ENCODE data around the gene OR52E5.

OR52E5 gene

DNA sequence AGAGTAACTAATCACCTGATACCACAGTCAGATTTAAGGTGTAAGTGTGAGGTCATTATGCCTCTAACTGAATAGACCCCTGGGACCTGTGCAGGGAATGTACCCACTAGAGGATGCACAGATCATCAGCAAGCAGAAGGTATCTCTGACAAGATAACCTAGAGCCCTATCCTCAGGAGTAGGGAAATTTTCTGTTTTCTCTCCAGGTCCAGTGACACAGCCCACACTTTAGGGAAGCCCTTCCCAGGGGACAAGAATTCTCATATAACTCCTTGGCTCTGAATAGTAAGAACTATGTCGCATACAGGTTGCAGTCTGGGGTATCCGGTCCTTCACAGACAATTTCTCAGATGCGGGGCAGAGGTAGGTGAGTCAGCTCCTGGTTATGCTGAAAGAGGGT lies at the start of gene OR52E5:
TSS of gene OR52E5 (plus strand) at position 301 of the 400 bp plus-strand sequence. CDS start 7,569 bp downstream, outside the sequence.
- DNase-seq = no peak

DNA sequence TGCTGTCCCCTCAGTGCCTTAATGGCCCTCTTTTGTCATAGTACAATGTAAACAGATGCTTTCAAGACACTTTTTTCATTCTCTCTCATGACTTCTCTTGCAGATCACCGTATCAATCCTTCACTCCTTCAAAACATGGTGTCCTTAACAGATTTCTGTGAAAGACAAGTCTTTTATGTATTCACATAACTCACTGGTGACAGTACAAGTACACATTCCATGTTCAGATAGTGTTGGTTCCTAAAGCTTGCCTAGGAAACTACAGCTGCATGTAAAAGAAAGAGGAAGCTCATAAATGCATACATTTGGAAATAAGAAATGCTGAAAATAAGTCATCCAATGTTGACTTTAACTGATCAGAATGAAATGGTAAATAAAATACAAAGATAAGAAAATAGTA lies 46.3 kb upstream of the OR52E5 start:
- no peak for DNase-seq

DNA sequence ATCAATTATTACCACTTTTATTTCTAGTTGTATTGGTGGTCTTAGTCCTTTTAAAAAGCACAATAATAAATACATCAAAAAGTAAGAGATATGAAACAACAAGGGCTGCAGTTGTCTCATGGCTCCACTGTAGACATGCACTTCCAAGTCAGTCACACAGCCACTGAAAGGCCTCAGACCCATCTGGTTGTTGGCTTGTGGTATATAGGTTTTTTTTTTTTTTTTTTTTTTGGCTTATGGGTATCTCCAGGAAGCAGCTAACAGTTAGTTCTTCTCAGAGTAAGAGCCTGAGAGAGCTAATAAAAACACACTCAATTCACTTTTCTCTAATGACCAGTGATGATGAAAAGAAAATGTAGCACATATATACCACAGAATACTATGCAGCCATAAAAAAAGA lies 45.3 kb upstream of the OR52E5 start:
- DNase-seq = no peak

DNA sequence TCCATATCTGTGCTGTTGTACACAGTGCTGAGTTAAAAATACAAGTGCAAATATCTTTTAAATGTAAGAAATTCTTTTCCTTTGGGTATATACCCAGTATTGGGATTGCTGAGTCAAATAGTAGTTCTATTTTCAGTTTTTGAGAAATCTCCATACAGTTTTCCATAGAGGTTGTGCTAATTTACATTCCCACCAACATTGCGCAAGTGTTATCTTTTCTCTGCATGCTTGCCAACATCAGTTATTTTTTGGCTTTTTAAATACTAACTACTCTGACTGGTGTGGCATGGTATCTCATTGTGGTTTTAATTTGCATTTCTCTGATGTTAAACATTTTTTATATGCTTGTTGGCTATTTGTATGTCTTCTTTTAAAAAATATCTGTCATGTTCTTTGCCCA lies 42.0 kb upstream of the OR52E5 start:
- no peak for DNase-seq

DNA sequence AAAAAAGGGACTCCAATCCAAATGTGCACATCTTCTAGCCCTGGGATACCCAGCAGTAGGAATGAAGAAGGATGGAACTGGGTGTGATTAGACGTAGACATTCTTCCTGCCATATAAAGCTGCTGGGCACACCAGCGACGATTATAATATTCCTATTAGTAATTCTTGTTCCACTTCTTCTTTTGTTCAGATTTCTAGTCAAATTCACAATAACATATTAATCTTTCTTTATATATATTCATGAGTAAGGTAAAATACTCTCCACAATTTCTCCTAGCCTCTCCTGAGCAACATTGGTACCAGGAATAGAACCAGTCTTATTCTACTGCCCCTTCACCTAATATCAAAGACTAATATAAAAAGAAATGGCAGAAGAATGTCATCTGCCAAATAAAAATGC lies 35.4 kb upstream of the OR52E5 start, which contains the start of gene OR52E8:
TSS of gene OR52E8 (minus strand) at position 101 of the 400 bp plus-strand sequence. CDS start at position 101, 0 bp downstream.
- no peak for DNase-seq

DNA sequence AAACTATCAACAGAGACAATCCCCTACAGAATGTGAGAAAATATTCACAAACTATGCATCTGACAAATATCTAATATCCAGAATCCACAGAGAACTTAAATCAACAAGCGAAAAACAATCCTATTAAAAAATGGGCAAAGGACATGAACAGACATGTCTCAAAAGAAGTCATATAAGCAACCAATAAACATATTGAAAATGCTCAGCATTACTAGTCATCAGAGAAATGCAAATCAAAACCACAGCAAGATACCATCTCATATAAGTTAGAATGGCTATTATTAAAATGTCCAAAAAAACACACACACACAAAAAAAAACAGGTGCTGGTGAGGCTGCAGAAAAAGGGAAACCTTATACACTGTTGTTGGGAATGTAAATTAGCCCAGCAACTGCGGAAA lies 27.2 kb upstream of the OR52E5 start:
- no peak for DNase-seq

DNA sequence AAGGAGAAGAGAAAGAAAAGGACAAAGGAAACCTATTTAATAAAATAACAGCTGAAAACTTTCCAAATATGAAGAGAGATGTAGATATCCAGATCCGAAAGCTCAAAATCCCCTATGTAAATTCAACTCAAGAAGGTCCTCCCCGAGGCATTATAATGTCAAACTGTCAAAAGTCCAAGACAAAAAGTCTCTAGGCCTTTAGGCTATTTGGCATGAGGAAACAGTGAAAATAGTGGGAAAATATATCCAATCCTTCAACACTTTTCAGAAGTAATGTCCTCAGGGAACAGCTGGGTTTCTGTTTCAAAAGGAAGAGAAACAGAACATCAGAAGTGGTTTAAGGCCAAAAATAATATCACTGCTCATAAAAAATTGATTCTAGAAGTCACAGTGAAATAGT lies 14.4 kb upstream of the OR52E5 start:
- DNase-seq = no peak

DNA sequence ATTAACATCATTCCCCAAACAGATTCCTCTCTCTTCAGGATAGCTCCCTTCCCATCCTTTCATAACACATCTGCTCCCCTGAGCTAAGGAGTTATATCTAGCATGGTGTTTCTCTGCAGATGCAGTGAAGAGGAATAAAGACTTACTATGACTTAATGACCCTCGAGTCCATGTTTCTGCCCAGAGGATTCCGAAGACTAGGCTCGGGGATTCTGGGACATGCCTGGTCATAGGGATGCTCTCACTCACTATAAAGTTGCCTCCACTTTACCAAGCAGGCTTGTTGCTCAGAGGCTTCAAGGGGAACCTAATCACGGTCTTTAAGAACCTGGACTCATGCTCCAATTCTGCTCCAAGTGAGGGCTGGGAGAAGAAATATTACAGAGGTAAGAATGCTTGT lies 12.7 kb upstream of the OR52E5 start, which contains the start of gene OR52E4:
TSS of gene OR52E4 (plus strand) at position 301 of the 400 bp plus-strand sequence. CDS start 3,664 bp downstream, outside the sequence.
- no peak for DNase-seq

DNA sequence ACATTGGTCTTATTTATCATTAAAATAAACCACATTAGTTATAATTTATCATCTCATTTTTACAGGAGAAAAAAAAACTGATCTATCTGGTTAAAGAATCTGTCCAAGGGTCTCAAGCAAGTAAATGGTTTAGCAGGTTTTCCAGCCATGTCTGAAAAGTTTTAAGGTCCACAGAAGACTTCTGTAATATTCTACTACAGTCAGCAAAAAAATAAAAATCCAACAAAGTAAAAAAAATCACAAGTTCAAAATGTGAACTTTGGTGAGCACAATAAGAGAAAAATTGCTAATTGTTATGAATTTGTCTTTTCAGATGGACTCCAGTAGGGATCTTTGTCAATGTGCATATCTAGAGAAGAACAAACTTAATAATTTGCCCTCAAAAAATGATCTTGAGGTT lies 11.3 kb upstream of the OR52E5 start:
- DNase-seq = no peak

DNA sequence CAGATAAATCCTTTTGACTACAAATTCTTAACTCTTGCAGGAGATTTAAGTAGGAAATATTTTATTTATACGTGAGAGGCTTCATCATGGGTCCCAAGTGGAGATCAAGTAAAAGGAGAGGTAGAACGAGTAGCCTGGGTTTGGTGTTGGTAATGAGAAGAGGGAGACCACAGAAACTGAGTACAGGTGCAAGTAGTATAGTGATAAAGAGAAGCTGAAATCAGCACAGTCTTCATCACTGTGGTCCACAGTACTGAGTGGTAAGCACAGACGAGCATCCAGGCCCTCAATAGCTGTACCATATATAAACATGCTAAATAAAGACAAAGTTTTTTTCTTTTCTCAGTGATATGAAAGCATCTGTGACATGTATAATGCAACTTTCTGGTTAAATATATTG lies 5.8 kb upstream of the OR52E5 start:
- no peak for DNase-seq

DNA sequence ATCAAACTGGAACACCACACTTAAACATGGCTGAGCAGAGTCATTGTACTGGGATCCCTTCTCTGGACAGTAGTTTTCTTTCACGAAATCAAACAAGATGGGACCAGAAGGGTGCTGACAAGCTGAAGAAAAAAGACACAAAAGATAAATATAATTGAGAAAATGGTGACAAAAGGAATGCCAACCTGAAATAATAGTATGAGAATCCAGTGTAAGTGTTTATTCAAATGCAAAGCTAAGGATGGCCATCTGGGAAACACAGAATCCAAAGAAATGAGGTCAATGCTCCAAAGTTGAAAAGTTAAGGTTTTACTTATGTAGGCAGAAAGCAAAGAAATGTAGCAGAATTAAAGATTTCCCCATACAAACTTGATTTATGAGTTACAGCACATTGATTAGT lies 5.3 kb upstream of the OR52E5 start:
- no peak for DNase-seq

DNA sequence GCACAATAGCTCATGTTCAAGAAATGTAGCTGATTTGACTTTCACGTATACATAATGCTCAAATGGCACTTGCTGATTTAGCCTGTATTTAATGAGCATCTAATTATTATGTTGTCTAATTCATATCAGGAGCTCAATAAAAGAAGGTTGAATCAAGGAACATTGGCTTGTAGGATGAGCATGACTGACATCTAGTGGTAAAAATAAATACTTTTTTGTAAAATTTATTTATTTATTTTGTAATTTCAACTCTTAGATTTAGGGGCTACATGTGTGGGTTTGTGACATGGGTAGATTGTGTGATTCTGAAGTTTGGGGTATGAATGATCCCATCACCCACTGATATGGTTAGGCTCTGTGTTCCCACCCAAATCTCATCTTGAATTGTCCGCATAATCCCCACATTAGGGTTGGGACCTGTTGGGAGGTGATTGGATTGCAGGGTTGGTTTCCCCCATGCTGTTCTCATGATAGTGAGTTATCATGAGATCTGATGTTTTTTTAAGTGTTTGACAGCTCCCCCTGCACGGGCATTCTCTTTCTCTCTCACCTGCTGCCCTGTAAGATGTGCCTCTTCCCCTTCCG lies 1.7 kb upstream of the OR52E5 start:
- DNase-seq = no peak

DNA sequence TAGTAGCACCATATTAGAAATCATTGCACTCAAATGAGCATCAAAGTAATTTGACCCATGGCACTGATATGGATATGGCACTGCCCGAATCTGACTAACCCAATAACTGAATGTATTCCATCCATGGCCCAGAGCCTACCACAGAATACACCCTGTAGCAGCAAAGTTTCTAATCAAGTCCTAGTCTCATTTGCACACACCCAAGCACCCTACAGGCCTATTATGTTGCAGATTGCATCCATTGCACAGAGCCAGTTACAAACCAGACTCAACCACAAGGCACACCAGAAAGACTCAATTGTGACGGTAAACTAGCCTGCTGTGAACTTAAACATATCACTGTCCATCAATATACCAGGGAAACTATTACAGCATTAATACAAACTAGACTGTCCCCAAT lies 6.5 kb downstream of the OR52E5 start:
- no peak for DNase-seq

DNA sequence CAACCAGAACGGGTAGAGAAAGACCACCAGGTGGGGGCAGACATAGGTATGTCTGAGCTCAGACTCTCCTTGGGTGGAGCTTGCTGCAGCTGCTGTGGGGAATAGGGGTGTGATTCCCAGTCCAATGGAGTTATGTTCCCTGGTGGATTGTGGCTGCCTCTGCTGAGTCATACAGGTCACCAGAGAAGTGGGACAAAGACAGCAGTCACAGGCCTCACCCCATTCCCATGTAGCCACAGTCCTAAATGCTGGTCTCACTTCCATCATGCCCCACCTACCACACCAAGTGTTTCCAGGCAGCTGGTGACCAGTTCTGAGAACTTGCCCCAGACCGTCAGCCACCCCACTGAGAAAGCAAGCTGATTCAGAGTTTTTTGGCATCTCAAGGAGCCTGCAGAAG lies 17.5 kb downstream of the OR52E5 start:
- DNase-seq = no peak

DNA sequence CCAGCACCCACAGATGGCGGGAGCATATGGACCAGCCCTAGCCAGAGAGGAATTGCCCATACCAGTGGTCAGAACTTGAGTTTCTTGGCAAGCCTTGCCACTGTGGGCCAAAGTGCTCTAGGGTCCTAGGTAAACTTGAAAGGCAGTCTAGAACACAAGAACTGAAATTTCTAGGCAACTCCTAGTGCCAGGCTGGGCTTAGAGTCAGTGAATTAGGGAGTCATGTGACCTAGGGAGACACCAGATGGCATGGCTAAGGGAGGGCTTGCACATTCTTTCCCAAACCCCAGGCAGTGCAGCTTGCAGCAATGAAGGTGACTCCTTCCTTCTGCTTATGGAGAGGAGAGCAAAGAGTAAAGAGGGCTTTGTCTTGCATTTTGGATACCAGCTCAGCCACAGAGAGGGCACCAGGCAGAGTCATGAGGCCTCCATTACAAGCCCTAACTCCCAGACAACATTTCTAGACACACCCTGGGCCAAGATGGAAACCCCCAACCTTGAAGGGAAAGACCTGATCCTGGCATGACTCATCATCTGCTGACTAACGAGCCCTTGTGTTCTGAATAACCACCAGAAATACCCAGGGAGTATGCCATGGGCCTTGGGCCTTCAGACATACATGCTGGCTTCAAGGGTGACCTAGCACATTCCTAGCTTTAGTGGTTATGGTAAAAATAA lies 29.9 kb downstream of the OR52E5 start:
- peak; percentile 74 for DNase-seq

DNA sequence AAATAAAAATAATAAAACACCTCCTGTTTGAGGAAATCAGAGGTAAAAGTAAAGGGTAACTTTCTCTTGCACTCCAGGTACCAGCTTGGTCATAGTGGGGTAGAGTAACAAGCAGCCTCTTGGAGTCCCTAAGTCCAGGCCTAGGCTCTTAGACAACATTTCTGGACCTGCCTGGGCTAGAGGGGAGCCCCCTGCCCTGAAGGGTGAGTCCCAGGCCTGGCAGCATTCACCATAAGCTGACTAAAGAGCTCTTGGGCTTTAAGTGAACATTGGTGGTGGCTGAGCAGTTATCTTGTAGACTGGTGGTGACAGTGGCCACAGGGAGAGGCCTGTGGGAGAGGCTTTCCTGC lies 30.4 kb downstream of the OR52E5 start:
- no peak for DNase-seq

DNA sequence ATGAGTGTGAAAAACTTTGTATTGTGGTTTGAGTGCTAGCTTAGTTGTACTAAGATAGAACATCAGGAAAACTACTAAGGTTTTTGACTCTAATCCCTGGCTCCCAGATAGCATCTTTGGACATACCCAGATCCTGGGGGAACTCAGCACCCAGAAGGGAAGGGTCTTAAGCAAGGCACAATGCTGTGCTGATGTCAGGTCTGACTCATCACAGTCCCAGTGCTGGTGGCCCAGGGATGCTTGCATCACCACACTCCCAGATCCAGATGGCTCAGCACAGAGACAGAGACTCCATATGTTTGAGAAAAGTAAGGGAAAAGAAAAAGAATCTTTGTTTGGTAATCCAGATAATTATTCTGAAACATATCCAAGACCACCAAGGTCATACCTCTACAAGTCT lies 30.8 kb downstream of the OR52E5 start:
- no peak for DNase-seq

DNA sequence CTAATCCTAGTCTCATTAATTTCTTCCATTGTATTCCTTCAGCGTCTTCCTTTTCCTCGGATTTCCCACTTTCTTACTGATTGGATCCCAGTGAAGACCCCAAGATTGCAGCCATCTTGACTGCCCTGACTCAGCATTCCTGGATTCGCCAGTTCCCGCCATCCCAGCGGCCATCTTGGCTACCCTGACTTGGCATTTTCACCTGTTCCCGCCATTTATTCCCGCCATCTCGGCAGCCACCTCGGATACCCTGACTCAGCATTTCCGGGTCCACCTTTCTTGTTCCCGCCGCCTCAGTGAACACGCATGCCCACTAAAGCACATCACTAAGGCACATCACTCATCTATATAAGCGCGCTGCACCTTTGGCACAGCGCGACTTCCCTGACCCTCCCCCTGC lies 35.3 kb downstream of the OR52E5 start:
- no peak for DNase-seq

DNA sequence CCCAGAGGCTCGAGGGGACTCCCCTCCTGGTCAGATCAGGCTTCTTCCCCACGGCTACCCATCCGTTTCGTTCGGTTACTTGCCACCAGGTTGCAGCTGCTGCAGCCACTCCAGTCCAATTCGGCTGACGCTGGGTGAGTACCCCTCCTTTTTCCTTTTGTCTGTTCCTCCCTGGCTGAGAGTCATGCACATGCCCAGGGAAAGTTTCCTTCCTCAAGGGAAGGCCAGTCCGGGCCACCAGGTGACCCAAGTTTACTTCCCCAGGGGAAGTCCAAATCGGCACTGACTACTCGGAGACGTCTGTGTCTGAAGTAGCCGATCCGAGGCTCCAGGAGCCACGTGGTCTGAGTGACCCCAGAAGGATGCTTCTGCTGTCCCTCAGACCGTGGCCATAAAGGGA lies 35.8 kb downstream of the OR52E5 start:
- no peak for DNase-seq

DNA sequence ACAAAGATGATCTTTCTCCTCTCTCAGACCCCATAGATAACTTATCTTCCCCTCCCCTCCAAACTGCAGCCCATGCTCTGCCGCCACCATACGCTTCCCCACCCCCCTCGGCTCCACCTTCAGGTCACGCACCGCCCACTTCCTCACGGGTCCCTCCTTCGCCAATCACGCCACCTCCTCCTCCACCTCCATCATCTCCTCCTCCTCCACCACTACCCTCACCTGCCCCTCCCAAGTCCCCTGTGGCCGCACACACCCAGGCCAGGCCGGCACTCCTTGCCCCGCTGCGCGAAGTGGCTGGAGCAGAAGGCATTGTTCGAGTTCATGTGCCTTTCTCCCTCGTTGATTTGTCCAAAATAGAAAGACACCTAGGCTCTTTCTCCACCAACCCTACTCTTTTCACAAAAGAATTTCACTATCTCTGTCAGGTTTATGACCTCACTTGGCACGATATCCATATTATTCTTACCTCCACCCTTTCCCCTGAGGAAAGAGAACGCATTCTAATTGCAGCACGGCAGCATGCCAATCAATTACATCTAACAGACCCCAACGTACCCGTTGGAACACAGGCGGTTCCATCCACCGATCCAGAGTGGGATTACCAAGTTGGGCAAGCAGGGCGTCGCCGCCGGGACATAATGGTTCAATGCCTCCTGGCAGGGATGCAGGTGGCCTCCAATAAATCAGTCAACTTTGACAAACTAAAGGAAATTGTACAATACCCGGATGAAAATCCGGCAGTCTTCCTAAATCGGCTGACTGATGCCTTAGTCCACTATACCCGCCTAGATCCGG lies 36.8 kb downstream of the OR52E5 start:
- no peak for DNase-seq

DNA sequence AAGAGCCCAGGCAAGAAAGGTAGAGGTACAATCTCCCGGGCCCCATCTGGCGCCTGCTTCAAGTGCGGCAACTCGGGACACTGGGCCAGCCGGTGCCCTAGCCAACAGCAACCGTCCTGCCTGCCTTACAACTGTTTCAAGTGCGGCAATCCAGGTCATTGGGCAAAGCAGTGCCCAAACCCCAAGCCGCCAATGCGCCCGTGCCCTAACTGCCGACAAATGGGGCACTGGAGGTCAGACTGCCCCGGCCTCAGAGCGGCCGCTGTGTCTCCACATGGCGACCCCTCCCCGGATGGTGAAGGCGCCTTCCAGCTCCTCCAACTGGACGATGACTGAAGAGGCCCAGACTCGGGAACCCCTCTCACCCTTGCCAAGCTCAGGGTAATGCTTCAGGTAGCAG lies 37.6 kb downstream of the OR52E5 start:
- no peak for DNase-seq

DNA sequence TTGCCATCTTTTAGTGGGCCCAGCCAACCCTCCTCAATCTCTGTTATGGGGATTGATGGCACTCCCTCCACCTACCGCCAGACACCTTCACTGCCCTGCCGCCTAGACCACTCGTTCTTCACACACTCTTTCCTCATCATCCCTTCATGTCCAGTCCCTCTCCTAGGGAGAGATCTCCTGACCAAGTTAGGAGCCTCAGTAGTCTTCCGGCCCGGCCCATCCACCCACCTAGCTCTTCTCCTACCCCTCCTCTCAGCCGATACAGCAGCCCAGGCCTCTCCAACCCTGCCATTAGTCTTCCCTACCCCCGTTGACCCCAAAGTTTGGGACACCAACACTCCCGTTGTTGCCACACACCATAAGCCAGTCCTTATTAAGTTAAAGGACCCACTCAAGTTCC lies 38.1 kb downstream of the OR52E5 start:
- no peak for DNase-seq

DNA sequence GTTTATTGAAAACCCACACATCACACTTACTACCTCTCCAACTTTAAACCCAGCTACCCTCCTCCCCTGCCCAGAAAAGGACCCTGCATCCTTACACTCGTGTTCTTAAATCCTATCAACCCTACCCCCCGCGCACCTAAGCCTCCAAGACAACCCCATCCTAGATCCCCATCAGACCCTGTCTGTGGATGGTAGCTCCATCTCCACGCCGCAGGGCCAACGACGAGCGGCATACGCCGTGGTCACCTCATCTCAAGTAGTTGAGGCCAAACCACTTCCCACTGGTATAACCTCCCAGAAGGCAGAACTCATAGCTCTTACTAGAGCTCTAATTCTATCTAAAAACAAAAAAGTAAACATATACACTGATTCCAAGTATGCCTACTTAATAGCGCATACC lies 39.7 kb downstream of the OR52E5 start:
- no peak for DNase-seq

DNA sequence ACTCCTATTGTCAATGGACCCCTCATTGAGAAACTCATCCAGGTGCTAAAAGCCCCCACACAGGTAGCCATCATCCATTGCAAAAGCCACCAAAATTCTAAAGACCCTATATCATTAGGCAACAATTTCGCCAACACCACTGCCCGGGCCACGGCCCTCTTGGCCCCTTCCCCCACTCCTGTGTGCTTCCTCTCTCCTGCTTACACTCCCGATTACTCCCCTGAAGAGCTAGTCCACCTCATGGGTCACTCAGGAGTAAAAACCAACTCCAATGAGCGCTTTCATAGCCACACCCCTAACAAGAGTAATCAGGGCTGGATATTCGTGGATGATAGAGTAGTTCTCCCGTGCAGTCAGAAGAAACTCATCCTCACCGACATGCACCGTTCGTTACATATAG lies 40.1 kb downstream of the OR52E5 start:
- DNase-seq = no peak
